ENCODE results near the gene PML.
"Not testable (repeated sequence)": the region's sequence is repeated elsewhere in the genome, so short reads cannot be mapped to it uniquely, and the experiment has no call there.

Gene PML

DNA sequence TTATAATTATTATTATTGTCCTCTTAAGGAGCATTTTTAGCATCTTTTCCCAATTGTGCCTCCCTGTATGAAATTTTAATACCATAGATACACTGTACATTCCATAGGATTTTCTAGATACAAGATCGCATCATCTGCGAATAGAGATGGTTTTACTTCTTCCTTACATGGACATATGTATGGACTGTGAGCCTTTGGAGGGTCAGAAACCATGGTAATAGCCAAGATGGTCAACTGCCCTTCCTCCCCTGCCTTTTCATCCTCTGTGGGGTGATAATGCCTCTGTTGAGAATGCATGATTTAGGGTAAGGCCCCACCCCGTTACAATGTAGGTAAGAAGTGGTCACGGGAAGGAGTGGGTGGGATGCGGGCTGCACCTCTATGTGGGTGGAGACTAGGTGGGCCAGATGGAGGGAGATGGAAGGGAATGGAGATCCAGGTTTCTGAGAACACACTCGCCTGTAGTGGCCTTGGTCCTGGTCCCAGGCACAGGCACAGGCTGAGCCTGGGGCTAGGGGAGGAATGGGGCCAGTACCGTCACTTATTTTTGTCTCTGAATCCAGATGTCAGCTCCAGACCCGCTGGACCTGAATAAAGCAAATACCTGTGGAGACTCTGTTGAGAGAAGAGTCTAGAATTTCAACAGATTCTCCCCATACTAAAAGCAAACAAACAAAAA, 56.2 kb downstream of the PML start:
- no peak overlapping the region for H2BK5ac ChIP-seq (ENCODE audit: low read length)

DNA sequence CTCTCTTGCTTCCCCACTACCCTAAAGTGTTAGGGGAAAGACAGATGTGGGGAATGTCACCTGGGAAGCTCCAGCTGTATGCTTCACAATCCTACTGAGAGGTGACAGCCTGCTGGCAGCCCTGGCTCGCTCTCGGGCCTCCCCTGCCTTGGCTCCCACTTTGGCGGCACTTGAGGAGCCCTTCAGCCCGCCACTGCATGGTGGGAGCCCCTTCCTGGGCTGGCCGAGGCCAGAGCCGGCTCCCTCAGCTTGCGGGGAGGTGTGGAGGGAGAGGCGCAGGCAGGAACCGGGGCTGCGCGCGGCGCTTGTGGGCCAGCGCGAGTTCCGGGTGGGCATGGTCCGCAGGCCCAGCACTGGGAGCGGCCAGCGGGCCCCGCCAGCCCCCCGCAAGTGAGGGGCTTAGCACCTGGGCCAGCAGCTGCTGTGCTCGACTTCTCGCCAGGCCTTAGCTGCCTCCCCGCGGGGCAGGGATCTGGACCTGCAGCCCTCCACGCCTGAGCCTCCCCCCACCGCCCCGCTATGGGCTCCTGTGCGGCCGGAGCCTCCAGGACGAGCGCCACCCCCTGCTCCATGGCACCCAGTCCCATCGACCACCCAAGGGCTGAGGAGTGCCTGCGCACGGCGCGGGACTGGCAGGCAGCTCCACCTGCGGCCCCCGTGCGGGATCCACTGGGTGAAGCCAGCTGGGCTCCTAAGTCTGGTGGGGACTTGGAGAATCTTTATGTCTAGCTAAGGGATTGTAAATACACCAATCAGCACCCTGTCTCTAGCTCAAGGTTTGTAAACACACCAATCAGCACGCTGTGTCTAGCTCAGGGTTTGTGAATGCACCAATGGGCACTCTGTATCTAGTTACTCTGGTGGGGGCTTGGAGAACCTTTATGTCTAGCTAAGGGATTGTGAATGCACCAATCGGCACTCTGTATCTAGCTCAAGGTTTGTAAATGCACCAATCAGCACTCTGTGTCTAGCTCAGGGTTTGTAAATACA, 58.0 kb downstream of the PML start:
- not testable (repeated sequence) for H3K27ac ChIP-seq (ENCODE audit: low read depth, low read length); DNase-seq

More for the DNA sequence above, 56.2 kb downstream of the PML start:
- H2AK5ac ChIP-seq (ENCODE audit: low read length), result no peak overlapping the region
- no peak overlapping the region for H3K18ac ChIP-seq (ENCODE audit: low read length)
- peaks cover 4% of the 10 kb centered on the region for H3K4me1 ChIP-seq (ENCODE audit: control insufficient read depth, low read depth, low read length)
- no peak overlapping the region for H3K4ac ChIP-seq (ENCODE audit: low read depth, low read length)
- no peak overlapping the region for H4K5ac ChIP-seq (ENCODE audit: low read length)
- H3K36me3 ChIP-seq (ENCODE audit: control insufficient read depth, insufficient read depth, low read length), result no peaks in the 10 kb centered on the region
- no peak overlapping the region for H3K23ac ChIP-seq (ENCODE audit: low read length)
- no peaks in the 10 kb centered on the region for H3K79me2 ChIP-seq (ENCODE audit: control insufficient read depth, insufficient read depth, low read length)
- no peak for DNase-seq
- H3K56ac ChIP-seq (ENCODE audit: low read length), result no peak overlapping the region
- H3K79me1 ChIP-seq (ENCODE audit: low read length), result no peaks in the 10 kb centered on the region
- H2BK15ac ChIP-seq (replicated peaks; ENCODE audit: low read depth), result no peak overlapping the region
- no peak overlapping the region for H3K9ac ChIP-seq (ENCODE audit: low read length)
- no peak overlapping the region for H3K4me2 ChIP-seq (ENCODE audit: low read length)
- H3K4me3 ChIP-seq (ENCODE audit: low read length), result no peak overlapping the region
- no peaks in the 10 kb centered on the region for H3K27me3 ChIP-seq (ENCODE audit: insufficient read depth, low read length, poor library complexity)
- H2BK120ac ChIP-seq (ENCODE audit: low read depth, low read length), result no peak overlapping the region
- WGBS (ENCODE audit: extremely low coverage, insufficient coverage, low lambda C conversion rate), result no CpG with 5 or more reads among the region's 8 CpGs
- H4K8ac ChIP-seq (ENCODE audit: low read depth, low read length), result no peak overlapping the region
- H3K27ac ChIP-seq (ENCODE audit: low read depth, low read length), result no peak overlapping the region

DNA sequence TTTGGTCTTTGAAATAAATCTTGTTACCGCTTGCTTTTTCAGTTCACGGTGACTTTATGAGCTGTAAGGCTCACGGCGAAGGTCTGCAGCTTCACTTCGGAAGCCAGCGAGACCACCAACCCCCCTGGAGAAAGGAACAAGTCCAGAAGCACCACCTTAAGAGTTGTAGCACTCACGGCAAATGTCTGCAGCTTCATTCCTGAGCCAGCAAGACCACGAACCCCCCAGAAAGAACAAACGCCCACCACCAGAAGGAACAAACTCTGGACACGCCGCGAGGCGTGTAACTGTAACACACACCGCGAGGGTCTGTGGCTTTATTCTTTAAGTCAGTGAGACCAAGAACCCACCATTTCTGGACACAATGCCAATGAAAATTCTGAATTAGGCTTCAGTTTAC, 59.0 kb downstream of the PML start:
- no peak overlapping the region for H3K23ac ChIP-seq (ENCODE audit: low read length)
- no peak overlapping the region for H4K8ac ChIP-seq (ENCODE audit: low read depth, low read length)
- DNase-seq, result no peak
- H3K79me2 ChIP-seq (ENCODE audit: control insufficient read depth, insufficient read depth, low read length), result no peaks in the 10 kb centered on the region
- H3K18ac ChIP-seq (ENCODE audit: low read length), result no peak overlapping the region
- no peak overlapping the region for H2BK5ac ChIP-seq (ENCODE audit: low read length)
- H2AK5ac ChIP-seq (ENCODE audit: low read length), result no peak overlapping the region
- no peak overlapping the region for H3K9ac ChIP-seq (ENCODE audit: low read length)
- no peak overlapping the region for H2BK120ac ChIP-seq (ENCODE audit: low read depth, low read length)
- no CpG with 5 or more reads among the region's 15 CpGs for WGBS (ENCODE audit: extremely low coverage, insufficient coverage, low lambda C conversion rate)
- H3K27ac ChIP-seq (ENCODE audit: low read depth, low read length), result no peak overlapping the region
- H3K56ac ChIP-seq (ENCODE audit: low read length), result no peak overlapping the region
- no peak overlapping the region for H3K4ac ChIP-seq (ENCODE audit: low read depth, low read length)
- no peak overlapping the region for H3K4me3 ChIP-seq (ENCODE audit: low read length)
- H3K79me1 ChIP-seq (ENCODE audit: low read length), result no peaks in the 10 kb centered on the region
- H4K5ac ChIP-seq (ENCODE audit: low read length), result no peak overlapping the region
- no peaks in the 10 kb centered on the region for H3K27me3 ChIP-seq (ENCODE audit: insufficient read depth, low read length, poor library complexity)
- no peaks in the 10 kb centered on the region for H3K36me3 ChIP-seq (ENCODE audit: control insufficient read depth, insufficient read depth, low read length)
- H2BK15ac ChIP-seq (replicated peaks; ENCODE audit: low read depth), result no peak overlapping the region
- H3K4me1 ChIP-seq (ENCODE audit: control insufficient read depth, low read depth, low read length), result no peaks in the 10 kb centered on the region
- no peak overlapping the region for H3K4me2 ChIP-seq (ENCODE audit: low read length)

More for the DNA sequence above, 58.0 kb downstream of the PML start:
- not testable (repeated sequence) for H3K4me2 ChIP-seq (ENCODE audit: low read length); H3K56ac ChIP-seq (ENCODE audit: low read length); H3K18ac ChIP-seq (ENCODE audit: low read length); H2BK5ac ChIP-seq (ENCODE audit: low read length); H4K8ac ChIP-seq (ENCODE audit: low read depth, low read length); H3K27me3 ChIP-seq (ENCODE audit: insufficient read depth, low read length, poor library complexity); H3K79me1 ChIP-seq (ENCODE audit: low read length); H3K23ac ChIP-seq (ENCODE audit: low read length); H4K5ac ChIP-seq (ENCODE audit: low read length); H3K36me3 ChIP-seq (ENCODE audit: control insufficient read depth, insufficient read depth, low read length); H3K4me3 ChIP-seq (ENCODE audit: low read length); H3K9ac ChIP-seq (ENCODE audit: low read length); H2BK15ac ChIP-seq (replicated peaks; ENCODE audit: low read depth); H3K4ac ChIP-seq (ENCODE audit: low read depth, low read length); H3K79me2 ChIP-seq (ENCODE audit: control insufficient read depth, insufficient read depth, low read length); H2AK5ac ChIP-seq (ENCODE audit: low read length); H2BK120ac ChIP-seq (ENCODE audit: low read depth, low read length); H3K4me1 ChIP-seq (ENCODE audit: control insufficient read depth, low read depth, low read length)
- WGBS (ENCODE audit: extremely low coverage, insufficient coverage, low lambda C conversion rate), result no CpG with 5 or more reads among the region's 42 CpGs

DNA sequence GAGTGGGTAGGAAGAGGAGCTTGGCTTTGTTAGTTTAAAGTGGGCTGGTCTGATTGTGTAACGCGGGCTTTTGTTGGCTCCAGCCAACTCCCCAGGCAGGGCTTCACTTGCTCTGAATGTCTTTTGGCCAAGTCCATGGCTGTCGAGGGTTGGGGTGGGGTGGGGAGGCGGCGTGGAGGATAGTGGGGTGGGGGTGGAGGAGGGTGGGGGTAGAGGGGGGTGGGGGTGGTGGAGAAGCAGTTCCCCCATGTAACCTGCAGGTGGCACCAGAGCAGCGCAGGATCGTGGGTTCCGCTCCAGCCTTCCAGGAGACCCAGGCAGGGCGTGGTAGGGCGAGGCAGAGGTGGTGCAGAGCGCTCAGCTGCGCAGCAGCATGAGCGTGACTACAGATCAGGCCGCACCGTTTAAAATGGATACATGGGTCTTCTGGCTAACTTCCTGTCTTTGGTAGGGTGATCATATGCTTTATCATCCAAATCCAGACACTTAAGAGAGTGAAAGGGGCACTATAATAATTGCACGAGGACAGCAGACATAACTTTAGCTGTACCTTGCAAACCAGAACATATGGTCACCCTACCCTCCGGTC, 59.5 kb downstream of the PML start:
- Histone ChIP-seq H3K18ac (ENCODE audit: low read length) (no peak overlapping the region), H3K27ac (ENCODE audit: low read depth, low read length) (no peak overlapping the region), H3K79me1 (ENCODE audit: low read length) (no peaks in the 10 kb centered on the region), H3K23ac (ENCODE audit: low read length) (no peak overlapping the region), H4K8ac (ENCODE audit: low read depth, low read length) (no peak overlapping the region), H3K4me1 (ENCODE audit: control insufficient read depth, low read depth, low read length) (no peaks in the 10 kb centered on the region), H2BK120ac (ENCODE audit: low read depth, low read length) (no peak overlapping the region), H3K56ac (ENCODE audit: low read length) (no peak overlapping the region), H3K4me2 (ENCODE audit: low read length) (no peak overlapping the region), H4K5ac (ENCODE audit: low read length) (no peak overlapping the region), H2BK5ac (ENCODE audit: low read length) (no peak overlapping the region), H2BK15ac (replicated peaks; ENCODE audit: low read depth) (no peak overlapping the region), H2AK5ac (ENCODE audit: low read length) (no peak overlapping the region), H3K79me2 (ENCODE audit: control insufficient read depth, insufficient read depth, low read length) (no peaks in the 10 kb centered on the region), H3K27me3 (ENCODE audit: insufficient read depth, low read length, poor library complexity) (no peaks in the 10 kb centered on the region), H3K4ac (ENCODE audit: low read depth, low read length) (no peak overlapping the region), H3K36me3 (ENCODE audit: control insufficient read depth, insufficient read depth, low read length) (no peaks in the 10 kb centered on the region), H3K4me3 (ENCODE audit: low read length) (no peak overlapping the region), H3K9ac (ENCODE audit: low read length) (no peak overlapping the region)
- no CpG with 5 or more reads among the region's 17 CpGs for WGBS (ENCODE audit: extremely low coverage, insufficient coverage, low lambda C conversion rate)
- DNase-seq, result peak; percentile 65

GRCh38 chr15:74055804-74056203, 61.3 kb downstream of the PML start:
- no peak overlapping the region for H3K4ac ChIP-seq (ENCODE audit: low read depth, low read length)
- no CpG with 5 or more reads among the region's 2 CpGs for WGBS (ENCODE audit: extremely low coverage, insufficient coverage, low lambda C conversion rate)

More at GRCh38 chr15:74055804-74056203, 61.3 kb downstream of the PML start:
- H3K9ac ChIP-seq (ENCODE audit: low read length), result no peak overlapping the region
- H2BK15ac ChIP-seq (replicated peaks; ENCODE audit: low read depth), result no peak overlapping the region
- H3K18ac ChIP-seq (ENCODE audit: low read length), result no peak overlapping the region
- no peak overlapping the region for H3K4me2 ChIP-seq (ENCODE audit: low read length)
- H3K27ac ChIP-seq (ENCODE audit: low read depth, low read length), result no peak overlapping the region
- no peak overlapping the region for H2BK120ac ChIP-seq (ENCODE audit: low read depth, low read length)
- no peak overlapping the region for H3K23ac ChIP-seq (ENCODE audit: low read length)
- H4K8ac ChIP-seq (ENCODE audit: low read depth, low read length), result no peak overlapping the region
- no peaks in the 10 kb centered on the region for H3K36me3 ChIP-seq (ENCODE audit: control insufficient read depth, insufficient read depth, low read length)
- no peak overlapping the region for H4K5ac ChIP-seq (ENCODE audit: low read length)
- no peaks in the 10 kb centered on the region for H3K27me3 ChIP-seq (ENCODE audit: insufficient read depth, low read length, poor library complexity)
- no peak overlapping the region for H3K56ac ChIP-seq (ENCODE audit: low read length)
- no peaks in the 10 kb centered on the region for H3K79me2 ChIP-seq (ENCODE audit: control insufficient read depth, insufficient read depth, low read length)
- H3K4me3 ChIP-seq (ENCODE audit: low read length), result no peak overlapping the region
- DNase-seq, result no peak
- no peak overlapping the region for H2BK5ac ChIP-seq (ENCODE audit: low read length)
- H2AK5ac ChIP-seq (ENCODE audit: low read length), result no peak overlapping the region
- H3K4me1 ChIP-seq (ENCODE audit: control insufficient read depth, low read depth, low read length), result no peaks in the 10 kb centered on the region
- no peaks in the 10 kb centered on the region for H3K79me1 ChIP-seq (ENCODE audit: low read length)
